Measurements from ENCODE around the gene CCDC106. TPM values are rescaled to one million over a fixed set of nuclear protein-coding genes. Genes with fewer than 3 reads are reported as not detected.

Gene CCDC106
- total RNA-seq, 1 donor from 2014 or later, result 11.1 TPM

- Histone ChIP-seq H3K4me3 (no peak overlapping the region), H3K27me3 (no peaks in the 10 kb centered on the region), H3K9me3 (no peaks in the 10 kb centered on the region), H3K36me3 (peaks cover 85% of the 10 kb centered on the region), H3K4me1 (peaks cover 11% of the 10 kb centered on the region), H3K27ac (peak overlapping the region; percentile 55)
- intact Hi-C loops (cut with DNase I), result no loop called here
- DNase-seq (no peak), ATAC-seq (peak; percentile 88)
- TF ChIP-seq CTCF (IDR thresholded peaks at IDR 0.05), result no peak
Observed at GRCh38 chr19:55683449-55684261, 35.6 kb downstream of the CCDC106 start.

GRCh38 chr19:55684946-55685681 lies 37.1 kb downstream of the CCDC106 start:
- H3K9me3 ChIP-seq, result no peaks in the 10 kb centered on the region
- H3K4me3 ChIP-seq, result no peak overlapping the region
- peaks cover 85% of the 10 kb centered on the region for H3K36me3 ChIP-seq
- no peaks in the 10 kb centered on the region for H3K27me3 ChIP-seq
- no peak overlapping the region for H3K27ac ChIP-seq
- no peak for ATAC-seq
- peaks cover 7% of the 10 kb centered on the region for H3K4me1 ChIP-seq
- intact Hi-C loops (cut with DNase I), result no loop called here
- no peak for TF ChIP-seq CTCF (IDR thresholded peaks at IDR 0.05)
- no peak for DNase-seq

- no peaks in the 10 kb centered on the region for H3K9me3 ChIP-seq
- peaks cover 7% of the 10 kb centered on the region for H3K4me1 ChIP-seq
- ATAC-seq, result no peak
- TF ChIP-seq CTCF (IDR thresholded peaks at IDR 0.05), result no peak
- no peaks in the 10 kb centered on the region for H3K27me3 ChIP-seq
- H3K27ac ChIP-seq, result no peak overlapping the region
- no peak overlapping the region for H3K4me3 ChIP-seq
- no peak for DNase-seq
- intact Hi-C loops (cut with DNase I), result no loop called here
- peaks cover 85% of the 10 kb centered on the region for H3K36me3 ChIP-seq
Observed at GRCh38 chr19:55685776-55686175, 37.8 kb downstream of the CCDC106 start.

- DNase-seq, result no peak
- ATAC-seq, result no peak
- peaks cover 83% of the 10 kb centered on the region for H3K36me3 ChIP-seq
- H3K9me3 ChIP-seq, result no peaks in the 10 kb centered on the region
- H3K27ac ChIP-seq, result no peak overlapping the region
- H3K4me1 ChIP-seq, result peaks cover 7% of the 10 kb centered on the region
- TF ChIP-seq CTCF (IDR thresholded peaks at IDR 0.05), result no peak
- no peaks in the 10 kb centered on the region for H3K27me3 ChIP-seq
- intact Hi-C loops (cut with DNase I), result no loop called here
- no peak overlapping the region for H3K4me3 ChIP-seq
Observed at GRCh38 chr19:55686311-55687050, 38.5 kb downstream of the CCDC106 start.

- ATAC-seq (no peak), DNase-seq (peak; percentile 57)
- no peaks in the 10 kb centered on the region for H3K9me3 ChIP-seq
- H3K4me3 ChIP-seq, result no peak overlapping the region
- H3K27ac ChIP-seq, result no peak overlapping the region
- TF ChIP-seq CTCF (IDR thresholded peaks at IDR 0.05), result no peak
- intact Hi-C loops (cut with DNase I), result no loop called here
- H3K27me3 ChIP-seq, result no peaks in the 10 kb centered on the region
- H3K4me1 ChIP-seq, result peaks cover 7% of the 10 kb centered on the region
- peaks cover 82% of the 10 kb centered on the region for H3K36me3 ChIP-seq
Observed at GRCh38 chr19:55687281-55688201, 39.5 kb downstream of the CCDC106 start.
